ENCODE data around the gene NCAM1. TPM values are rescaled to one million over a fixed set of nuclear protein-coding genes. Genes with fewer than 3 reads are reported as not detected.

The NCAM1 gene
- total and polyA plus RNA-seq, 2 donors (not counting 3 experiments of a cell fraction or from before 2014, with no cell fraction given): 0.03 TPM; not detected in 1

DNA sequence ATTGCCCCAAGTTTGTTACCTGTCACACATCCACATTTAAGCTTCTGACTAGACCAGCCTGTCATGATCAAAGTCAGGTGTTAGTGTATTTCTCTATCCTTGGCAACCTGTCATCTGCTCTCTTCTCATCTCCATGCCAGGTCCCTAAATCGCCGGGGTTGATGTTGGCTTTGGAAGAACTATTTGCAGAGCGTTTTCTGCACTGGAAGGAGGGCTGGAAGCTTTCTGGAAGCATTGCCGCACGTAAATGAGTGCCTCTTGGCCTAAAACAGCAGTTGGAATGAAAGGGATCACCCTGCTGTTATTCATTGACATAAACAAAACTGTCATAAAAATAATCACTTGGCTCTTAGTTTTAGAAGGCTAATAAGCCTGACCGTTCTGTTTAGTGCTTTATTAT lies 354.6 kb downstream of the NCAM1 start:
- no TSS peak for BruUV-seq (replicated peaks)
- TF ChIP-seq FOS (IDR thresholded peaks at IDR 0.05; ENCODE audit: borderline replicate concordance, insufficient read depth, low read length) (no peak), CTCF (IDR thresholded peaks at IDR 0.05; ENCODE audit: extremely low read depth in 1 of 2, insufficient read depth in 1 of 2, low read depth in 1 of 2, low read length in 2 of 2) (no peak), MYC (IDR thresholded peaks at IDR 0.05; ENCODE audit: low read depth, low read length) (no peak), POLR2AphosphoS5 (IDR thresholded peaks at IDR 0.05; ENCODE audit: insufficient read depth, low read depth, low read length) (no peak), EZH2 (IDR thresholded peaks at IDR 0.05; ENCODE audit: borderline replicate concordance, low read depth, low read length, severe bottlenecking) (no peak), POLR2A (IDR thresholded peaks at IDR 0.05; ENCODE audit: low read depth, low read length) (no peak), GATA2 (IDR thresholded peaks at IDR 0.05; ENCODE audit: insufficient read depth, insufficient read length, low read depth, low read length) (no peak), JUN (IDR thresholded peaks at IDR 0.05; ENCODE audit: borderline replicate concordance, insufficient read depth, insufficient read length, low read depth) (no peak)
- TF ChIP-seq, protein P1, sequence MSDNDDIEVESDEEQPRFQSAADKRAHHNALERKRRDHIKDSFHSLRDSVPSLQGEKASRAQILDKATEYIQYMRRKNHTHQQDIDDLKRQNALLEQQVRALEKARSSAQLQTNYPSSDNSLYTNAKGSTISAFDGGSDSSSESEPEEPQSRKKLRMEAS (IDR thresholded peaks at IDR 0.05; ENCODE audit: insufficient read depth, insufficient read length): no peak
- dilution Hi-C loops (cut with MboI; ENCODE audit: extremely low pct_ligation_motif_present, low sequenced_read_pairs): no loop called here
- no peak overlapping the region for H2AFZ ChIP-seq (ENCODE audit: low read depth, low read length)
- CTCF ChIA-PET: no interaction called here
- no peaks in the 10 kb centered on the region for H4K20me1 ChIP-seq (replicated peaks; ENCODE audit: control insufficient read depth, extremely low read depth, insufficient read depth, low read length)
- intact Hi-C loops (cut with micrococcal nuclease): no loop called here
- FAIRE-seq (no peak), DNase-seq (ENCODE audit: low read depth, low spot score) (no peak)
- POLR2A ChIA-PET: no interaction called here
- H3K9ac ChIP-seq (replicated peaks; ENCODE audit: extremely low read depth, insufficient read depth, low read length): no peak overlapping the region
- H3K27me3 ChIP-seq (ENCODE audit: control insufficient read depth in 2 of 2, insufficient read depth in 2 of 2, low read length in 2 of 2): no peaks in the 10 kb centered on the region
- H3K27ac ChIP-seq (ENCODE audit: insufficient read depth, low read depth, low read length): no peak overlapping the region
- peaks cover 3% of the 10 kb centered on the region for H3K4me1 ChIP-seq (ENCODE audit: control insufficient read depth, extremely low read depth, insufficient read depth, low read length)
- H3K36me3 ChIP-seq (ENCODE audit: control insufficient read depth in 2 of 2, extremely low read depth in 1 of 2, insufficient read depth in 2 of 2, low read length in 2 of 2): no peaks in the 10 kb centered on the region
- no peaks in the 10 kb centered on the region for H3K79me2 ChIP-seq (ENCODE audit: control insufficient read depth, insufficient read depth, low read length)
- H3K4me2 ChIP-seq (ENCODE audit: insufficient read depth, low read length): no peak overlapping the region
- H3K9me3 ChIP-seq (replicated peaks; ENCODE audit: control insufficient read depth, insufficient read depth, low read length): no peaks in the 10 kb centered on the region
- H3K9me1 ChIP-seq (replicated peaks; ENCODE audit: control insufficient read depth, extremely low read depth, insufficient read depth, low read length): no peaks in the 10 kb centered on the region
- no peak overlapping the region for H3K4me3 ChIP-seq (replicated peaks in 1 of 3; ENCODE audit: insufficient read depth in 1 of 3, low read depth in 1 of 3, low read length in 3 of 3)

Measured in endothelial cell of umbilical vein (primary cell).